HG02943 (cell line): Measurements from ENCODE around the gene CHST11.

Experiments
- ATAC-seq: cut with Tn5 transposase; IDR thresholded peaks from one replicate; pipeline ENCODE4 v1.9.1; 2021; ENCODE audit warnings: mild to moderate bottlenecking, low read depth, moderate library complexity; ENCODE audit not compliant: unreplicated experiment

CHST11 gene

GRCh38 chr12:104499668-104500332, 43.1 kb downstream of the CHST11 start:
- ATAC-seq = no peak

GRCh38 chr12:104501115-104501514, 44.4 kb downstream of the CHST11 start:
- no peak for ATAC-seq

GRCh38 chr12:104501660-104502059, 44.9 kb downstream of the CHST11 start:
- no peak for ATAC-seq

- ATAC-seq = no peak
Observed at GRCh38 chr12:104502217-104502616, 45.5 kb downstream of the CHST11 start.

- ATAC-seq = no peak
Observed at GRCh38 chr12:104502638-104503037, 45.9 kb downstream of the CHST11 start.

- no peak for ATAC-seq
Observed at GRCh38 chr12:104503191-104503590, 46.4 kb downstream of the CHST11 start.

GRCh38 chr12:104504146-104504545, 47.4 kb downstream of the CHST11 start:
- ATAC-seq = no peak

- ATAC-seq = peak; percentile 86
Observed at GRCh38 chr12:104505095-104505818, 48.5 kb downstream of the CHST11 start.

GRCh38 chr12:104506676-104507401, 50.1 kb downstream of the CHST11 start:
- ATAC-seq = no peak

- no peak for ATAC-seq
Observed at GRCh38 chr12:104507672-104508071, 50.9 kb downstream of the CHST11 start.

- ATAC-seq = no peak
Observed at GRCh38 chr12:104508752-104509446, 52.2 kb downstream of the CHST11 start.

- no peak for ATAC-seq
Observed at GRCh38 chr12:104510145-104510872, 53.6 kb downstream of the CHST11 start.

GRCh38 chr12:104510873-104511440, 54.2 kb downstream of the CHST11 start:
- ATAC-seq = no peak

- no peak for ATAC-seq
Observed at GRCh38 chr12:104513681-104514080, 56.9 kb downstream of the CHST11 start.

- ATAC-seq = no peak
Observed at GRCh38 chr12:104514092-104514810, 57.5 kb downstream of the CHST11 start.

GRCh38 chr12:104515899-104516298, 59.2 kb downstream of the CHST11 start:
- no peak for ATAC-seq

- no peak for ATAC-seq
Observed at GRCh38 chr12:104516821-104517220, 60.1 kb downstream of the CHST11 start.

- no peak for ATAC-seq
Observed at GRCh38 chr12:104517880-104518279, 61.1 kb downstream of the CHST11 start.
